ENCODE measurements around the gene CLASP2. TPM values are rescaled to one million over a fixed set of nuclear protein-coding genes. Genes with fewer than 3 reads are reported as not detected.

The CLASP2 gene
- total RNA-seq, 2 donors from 2014 or later: 34.8 to 47.8 TPM

DNA sequence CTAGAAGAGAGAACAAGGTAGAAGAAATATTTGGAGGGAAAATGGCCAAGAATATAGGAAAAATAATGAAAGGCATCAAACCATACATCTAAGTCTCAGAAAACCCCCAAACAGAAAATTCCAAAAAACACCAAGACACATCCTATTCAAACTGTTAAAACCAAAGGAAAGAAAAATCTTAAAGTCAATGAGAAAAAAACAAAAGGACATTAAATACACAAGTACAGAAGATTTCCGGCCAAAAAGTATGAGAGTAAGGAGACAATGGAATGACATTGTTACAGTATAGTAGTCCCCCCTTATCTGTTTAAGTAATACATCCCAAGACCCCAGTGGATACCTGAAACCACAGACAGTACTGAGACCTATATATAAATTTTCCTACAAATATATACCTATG, 18.8 kb downstream of the CLASP2 start:
- intact Hi-C loops (cut with DNase I): no loop called here
- Histone ChIP-seq H3K4me3 (no peak overlapping the region), H3K36me3 (replicated peaks in 1 of 2; ENCODE audit: insufficient read depth in 1 of 2, low read depth in 2 of 2) (no peaks in the 10 kb centered on the region), H3K27ac (no peak overlapping the region), H3K4me1 (no peaks in the 10 kb centered on the region), H3K9me3 (peaks cover 0 to 9% (median 0%) of the 10 kb centered on the region in 3 donors), H3K27me3 (no peaks in the 10 kb centered on the region)
- TF ChIP-seq, protein P1, sequence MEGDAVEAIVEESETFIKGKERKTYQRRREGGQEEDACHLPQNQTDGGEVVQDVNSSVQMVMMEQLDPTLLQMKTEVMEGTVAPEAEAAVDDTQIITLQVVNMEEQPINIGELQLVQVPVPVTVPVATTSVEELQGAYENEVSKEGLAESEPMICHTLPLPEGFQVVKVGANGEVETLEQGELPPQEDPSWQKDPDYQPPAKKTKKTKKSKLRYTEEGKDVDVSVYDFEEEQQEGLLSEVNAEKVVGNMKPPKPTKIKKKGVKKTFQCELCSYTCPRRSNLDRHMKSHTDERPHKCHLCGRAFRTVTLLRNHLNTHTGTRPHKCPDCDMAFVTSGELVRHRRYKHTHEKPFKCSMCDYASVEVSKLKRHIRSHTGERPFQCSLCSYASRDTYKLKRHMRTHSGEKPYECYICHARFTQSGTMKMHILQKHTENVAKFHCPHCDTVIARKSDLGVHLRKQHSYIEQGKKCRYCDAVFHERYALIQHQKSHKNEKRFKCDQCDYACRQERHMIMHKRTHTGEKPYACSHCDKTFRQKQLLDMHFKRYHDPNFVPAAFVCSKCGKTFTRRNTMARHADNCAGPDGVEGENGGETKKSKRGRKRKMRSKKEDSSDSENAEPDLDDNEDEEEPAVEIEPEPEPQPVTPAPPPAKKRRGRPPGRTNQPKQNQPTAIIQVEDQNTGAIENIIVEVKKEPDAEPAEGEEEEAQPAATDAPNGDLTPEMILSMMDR (IDR thresholded peaks at IDR 0.05): no peak
- no peak for TF ChIP-seq POLR2A (IDR thresholded peaks at IDR 0.05)
- ATAC-seq (no peak), DNase-seq (no peak)
- 96% methylated on average over 1 of the region's 1 CpG for WGBS, 2 donors

DNA sequence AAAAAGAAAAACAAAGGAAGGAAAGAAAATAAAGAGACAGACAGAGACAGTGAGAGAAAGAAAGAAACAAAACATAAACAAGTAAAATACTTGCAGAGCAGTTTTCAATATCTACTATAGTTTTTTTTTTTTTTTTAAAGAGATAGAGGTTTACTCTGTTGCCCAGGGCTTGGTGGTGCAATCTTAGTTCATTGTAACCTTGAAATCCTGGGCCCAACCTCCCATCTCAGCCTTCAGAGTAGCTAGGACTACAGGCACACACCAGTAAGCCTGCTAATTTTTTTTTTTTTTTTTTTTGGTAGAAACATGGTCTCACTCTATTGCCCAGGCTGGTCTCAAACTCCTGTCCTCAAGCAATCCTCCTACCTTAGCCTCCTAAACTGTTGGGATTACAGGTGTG, 23.1 kb downstream of the CLASP2 start:
- intact Hi-C loops (cut with DNase I): no loop called here
- ATAC-seq (no peak), DNase-seq (no peak)
- Histone ChIP-seq H3K27ac (no peak overlapping the region), H3K36me3 (replicated peaks in 1 of 2; ENCODE audit: insufficient read depth in 1 of 2, low read depth in 2 of 2) (no peaks in the 10 kb centered on the region), H3K4me1 (no peaks in the 10 kb centered on the region), H3K4me3 (no peak overlapping the region), H3K9me3 (no peaks in the 10 kb centered on the region), H3K27me3 (no peaks in the 10 kb centered on the region)
- TF ChIP-seq, protein P1 (IDR thresholded peaks at IDR 0.05): no peak
- no peak for TF ChIP-seq POLR2A (IDR thresholded peaks at IDR 0.05)

DNA sequence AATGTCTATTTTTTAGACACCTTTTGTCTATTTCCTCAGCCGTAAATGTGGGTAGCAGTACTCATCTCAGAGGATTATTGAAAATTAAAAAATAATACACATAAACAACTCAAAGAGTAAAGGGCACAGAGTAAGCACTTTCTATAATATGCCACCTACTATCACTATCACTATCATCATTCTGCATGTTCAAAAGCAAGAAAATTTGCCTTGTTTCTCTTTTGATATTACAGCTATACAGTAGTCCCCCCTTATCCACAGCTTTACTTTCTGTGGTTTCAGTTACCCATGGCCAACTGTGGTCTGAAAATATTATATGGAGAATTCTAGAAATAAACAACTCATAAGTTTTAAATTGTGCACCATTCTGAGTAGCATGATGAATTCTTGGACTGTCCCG, 27.7 kb downstream of the CLASP2 start:
- H3K36me3 ChIP-seq (replicated peaks in 1 of 2; ENCODE audit: insufficient read depth in 1 of 2, low read depth in 2 of 2): peaks cover 0 to 4% of the 10 kb centered on the region in 2 donors
- H3K27ac ChIP-seq: no peak overlapping the region
- WGBS, 2 donors: 94 to 100% methylated on average over 2 of the region's 2 CpGs
- DNase-seq: no peak
- intact Hi-C loops (cut with DNase I): no loop called here
- TF ChIP-seq, protein P1 (IDR thresholded peaks at IDR 0.05): no peak
- TF ChIP-seq POLR2A (IDR thresholded peaks at IDR 0.05): no peak
- no peaks in the 10 kb centered on the region for H3K4me1 ChIP-seq
- no peaks in the 10 kb centered on the region for H3K27me3 ChIP-seq
- no peak overlapping the region for H3K4me3 ChIP-seq
- no peak for ATAC-seq
- no peaks in the 10 kb centered on the region for H3K9me3 ChIP-seq

DNA sequence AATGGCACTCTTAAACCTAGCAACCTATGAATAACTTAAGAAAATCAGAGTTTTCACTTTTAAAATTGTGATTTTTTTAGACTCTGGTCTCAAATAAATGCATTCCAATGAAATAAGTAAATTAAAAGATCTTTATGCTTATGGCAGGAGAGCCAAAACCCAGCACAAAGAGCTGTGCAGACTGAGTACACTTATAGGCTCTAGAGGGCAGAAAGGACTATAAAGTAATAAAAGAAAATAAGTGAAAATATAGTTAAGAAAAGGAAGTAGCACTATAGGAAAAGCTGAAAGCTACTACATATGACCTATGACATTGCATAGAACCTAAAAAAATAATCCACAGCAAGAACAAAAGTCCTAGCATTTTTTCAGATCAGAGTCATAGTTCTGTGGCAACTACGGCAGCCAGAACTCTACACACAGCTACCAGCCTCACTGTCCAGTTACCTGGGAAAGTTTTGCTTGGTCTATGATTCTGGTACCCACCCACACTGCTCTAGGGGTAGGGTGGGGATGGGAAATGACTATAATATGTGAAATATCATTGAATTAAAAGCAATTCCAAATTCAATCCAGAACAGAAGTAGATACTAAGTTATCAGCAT, 30.5 kb downstream of the CLASP2 start:
- DNase-seq (no peak), ATAC-seq (no peak)
- WGBS, 2 donors: 95 to 96% methylated on average over 1 of the region's 1 CpG
- intact Hi-C loops (cut with DNase I): no loop called here
- H3K9me3 ChIP-seq: no peaks in the 10 kb centered on the region
- H3K4me1 ChIP-seq: no peaks in the 10 kb centered on the region
- H3K27me3 ChIP-seq: no peaks in the 10 kb centered on the region
- no peak overlapping the region for H3K27ac ChIP-seq
- H3K4me3 ChIP-seq: no peak overlapping the region
- peaks cover 0 to 4% of the 10 kb centered on the region in 2 donors for H3K36me3 ChIP-seq (replicated peaks in 1 of 2; ENCODE audit: insufficient read depth in 1 of 2, low read depth in 2 of 2)
- TF ChIP-seq POLR2A (IDR thresholded peaks at IDR 0.05): no peak
- TF ChIP-seq, protein P1 (IDR thresholded peaks at IDR 0.05): no peak

DNA sequence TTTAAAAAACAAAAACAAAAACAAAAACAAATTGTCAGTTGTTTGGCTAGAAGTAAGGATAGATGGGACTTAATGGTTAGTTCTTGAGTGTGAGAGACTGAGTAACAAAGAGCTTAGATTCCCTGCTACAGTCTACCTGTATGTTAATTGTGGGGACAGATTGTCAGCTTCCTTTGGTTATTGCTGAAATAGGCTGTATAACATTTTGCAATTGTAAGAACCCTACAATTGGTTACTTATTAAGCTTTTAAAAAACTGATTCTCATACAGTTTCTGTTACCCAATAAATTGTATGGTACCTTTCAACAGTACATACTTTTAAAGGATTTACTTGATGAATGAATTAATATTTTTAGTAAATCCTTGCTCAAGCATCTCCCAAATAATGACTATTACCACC, 35.3 kb downstream of the CLASP2 start:
- intact Hi-C loops (cut with DNase I): no loop called here
- no peak overlapping the region for H3K4me3 ChIP-seq
- DNase-seq: no peak
- H3K27ac ChIP-seq: no peak overlapping the region
- H3K9me3 ChIP-seq: no peaks in the 10 kb centered on the region
- H3K4me1 ChIP-seq: no peaks in the 10 kb centered on the region
- TF ChIP-seq, protein P1 (IDR thresholded peaks at IDR 0.05): no peak
- no peak for TF ChIP-seq POLR2A (IDR thresholded peaks at IDR 0.05)
- no peaks in the 10 kb centered on the region for H3K27me3 ChIP-seq
- peaks cover 0 to 2% of the 10 kb centered on the region in 2 donors for H3K36me3 ChIP-seq (replicated peaks in 1 of 2; ENCODE audit: insufficient read depth in 1 of 2, low read depth in 2 of 2)
- no peak for ATAC-seq

Measured in body of pancreas (tissue), 4 donors.